ENCODE results near the gene KCNJ14.

Gene KCNJ14

GRCh38 chr19:48458016-48458415 is 2.6 kb downstream of the KCNJ14 start:
- Histone ChIP-seq H3K27me3 (ENCODE audit: low read depth, low read length) (no peaks in the 10 kb centered on the region), H3K4me3 (ENCODE audit: low read depth in 1 of 2, low read length in 2 of 2) (no peak overlapping the region), H3K27ac (ENCODE audit: low read length) (no peak overlapping the region), H3K9me3 (ENCODE audit: control insufficient read depth in 1 of 2, low read length in 2 of 2) (no peaks in the 10 kb centered on the region), H3K4me1 (ENCODE audit: control insufficient read depth in 1 of 2, insufficient read depth in 2 of 2, low read length in 2 of 2) (no peaks in the 10 kb centered on the region), H3K36me3 (ENCODE audit: control insufficient read depth in 1 of 2, insufficient read depth in 2 of 2, low read length in 2 of 2) (peaks cover 0 to 30% of the 10 kb centered on the region in 2 donors)

DNA sequence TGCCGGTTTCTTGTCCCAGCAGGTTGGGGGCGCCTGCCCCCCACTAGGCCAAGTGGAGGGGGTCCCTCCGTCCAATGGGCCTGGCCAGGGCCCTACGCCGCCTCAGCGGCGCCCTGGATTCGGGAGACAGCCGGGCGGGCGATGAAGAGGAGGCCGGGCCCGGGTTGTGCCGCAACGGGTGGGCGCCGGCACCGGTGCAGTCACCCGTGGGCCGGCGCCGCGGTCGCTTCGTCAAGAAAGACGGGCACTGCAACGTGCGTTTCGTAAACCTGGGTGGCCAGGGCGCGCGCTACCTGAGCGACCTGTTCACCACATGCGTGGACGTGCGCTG is 6.2 kb downstream of the KCNJ14 start:
- no peak overlapping the region for H3K4me3 ChIP-seq (ENCODE audit: low read depth in 1 of 2, low read length in 2 of 2)
- no peak overlapping the region for H3K27ac ChIP-seq (ENCODE audit: low read length)
- no peaks in the 10 kb centered on the region for H3K36me3 ChIP-seq (ENCODE audit: control insufficient read depth in 1 of 2, insufficient read depth in 2 of 2, low read length in 2 of 2)
- H3K4me1 ChIP-seq (ENCODE audit: control insufficient read depth in 1 of 2, insufficient read depth in 2 of 2, low read length in 2 of 2): no peaks in the 10 kb centered on the region
- H3K27me3 ChIP-seq (ENCODE audit: low read depth, low read length): no peaks in the 10 kb centered on the region
- no peaks in the 10 kb centered on the region for H3K9me3 ChIP-seq (ENCODE audit: control insufficient read depth in 1 of 2, low read length in 2 of 2)

GRCh38 chr19:48461982-48462655 is 6.7 kb downstream of the KCNJ14 start:
- Histone ChIP-seq H3K9me3 (ENCODE audit: control insufficient read depth in 1 of 2, low read length in 2 of 2) (no peaks in the 10 kb centered on the region), H3K27me3 (ENCODE audit: low read depth, low read length) (no peaks in the 10 kb centered on the region), H3K36me3 (ENCODE audit: control insufficient read depth in 1 of 2, insufficient read depth in 2 of 2, low read length in 2 of 2) (no peaks in the 10 kb centered on the region), H3K4me3 (ENCODE audit: low read depth in 1 of 2, low read length in 2 of 2) (no peak overlapping the region), H3K4me1 (ENCODE audit: control insufficient read depth in 1 of 2, insufficient read depth in 2 of 2, low read length in 2 of 2) (no peaks in the 10 kb centered on the region), H3K27ac (ENCODE audit: low read length) (no peak overlapping the region)

DNA sequence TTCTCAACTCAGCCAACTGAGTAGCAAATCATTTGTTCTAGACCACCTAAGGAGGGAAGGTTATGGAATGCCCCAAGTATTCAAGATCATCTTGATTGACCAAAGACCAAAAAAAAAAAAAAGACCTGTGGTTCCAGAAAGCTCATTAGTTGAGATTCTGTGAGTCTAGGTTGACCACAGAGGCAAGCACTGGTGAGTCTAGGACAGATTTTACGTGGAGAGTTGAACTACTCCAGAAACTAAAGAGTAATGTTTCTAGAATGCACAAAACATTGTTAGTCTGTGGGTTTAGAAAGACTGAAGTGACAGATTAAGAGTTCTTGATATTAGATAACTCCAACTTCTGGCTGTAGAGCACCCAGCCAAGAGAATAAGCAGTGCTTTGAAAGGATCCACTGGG is 9.8 kb downstream of the KCNJ14 start:
- H3K4me1 ChIP-seq (ENCODE audit: control insufficient read depth in 1 of 2, insufficient read depth in 2 of 2, low read length in 2 of 2): peaks cover 0 to 10% of the 10 kb centered on the region in 2 donors

DNA sequence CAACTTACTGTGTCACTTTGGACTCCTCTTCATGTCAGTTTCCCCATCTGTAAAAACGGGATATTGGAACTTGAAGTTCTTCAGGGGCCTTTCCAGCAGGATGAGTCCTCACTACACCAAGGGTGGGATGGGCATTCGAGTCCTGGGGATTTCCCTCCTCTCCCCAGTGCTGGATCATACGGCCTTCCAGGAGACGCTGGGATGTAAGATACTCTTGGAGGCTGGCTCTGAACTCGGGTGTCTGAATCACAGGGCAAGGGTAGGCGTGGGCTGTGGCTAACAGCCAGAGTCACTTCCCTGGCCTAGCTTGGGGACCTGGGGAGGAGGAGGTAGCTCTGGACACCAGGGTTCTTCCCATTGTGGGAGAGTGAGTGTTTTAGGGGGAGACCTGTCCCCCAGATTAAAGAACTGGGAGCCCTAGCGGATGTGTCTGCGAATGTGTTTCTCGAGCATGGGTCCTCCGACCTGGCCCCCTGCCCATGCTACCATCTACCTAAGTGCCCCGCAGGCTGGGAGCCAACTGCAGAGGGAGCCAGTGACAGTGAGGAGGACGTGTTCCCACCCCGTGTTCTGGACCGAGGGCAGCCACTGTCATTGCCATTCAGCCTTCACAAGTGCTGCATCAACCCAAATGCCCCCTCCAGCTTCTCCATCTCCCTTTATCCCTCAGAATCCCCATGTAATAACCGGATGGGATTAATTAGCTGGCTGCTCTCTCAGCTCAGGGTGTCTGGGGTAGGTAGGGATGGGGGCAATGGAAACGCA is 11.4 kb downstream of the KCNJ14 start:
- no peak overlapping the region for H3K27ac ChIP-seq (ENCODE audit: low read length)
- no peak overlapping the region for H3K4me3 ChIP-seq (ENCODE audit: low read depth in 1 of 2, low read length in 2 of 2)
- H3K9me3 ChIP-seq (ENCODE audit: control insufficient read depth in 1 of 2, low read length in 2 of 2): no peaks in the 10 kb centered on the region
- no peaks in the 10 kb centered on the region for H3K27me3 ChIP-seq (ENCODE audit: low read depth, low read length)
- H3K36me3 ChIP-seq (ENCODE audit: control insufficient read depth in 1 of 2, insufficient read depth in 2 of 2, low read length in 2 of 2): peaks cover 12 to 19% of the 10 kb centered on the region in 2 donors
- peaks cover 6 to 17% of the 10 kb centered on the region in 2 donors for H3K4me1 ChIP-seq (ENCODE audit: control insufficient read depth in 1 of 2, insufficient read depth in 2 of 2, low read length in 2 of 2)

More for the DNA sequence above, 9.8 kb downstream of the KCNJ14 start:
- Histone ChIP-seq H3K27ac (ENCODE audit: low read length) (no peak overlapping the region), H3K27me3 (ENCODE audit: low read depth, low read length) (no peaks in the 10 kb centered on the region), H3K36me3 (ENCODE audit: control insufficient read depth in 1 of 2, insufficient read depth in 2 of 2, low read length in 2 of 2) (peaks cover 0 to 4% of the 10 kb centered on the region in 2 donors), H3K4me3 (ENCODE audit: low read depth in 1 of 2, low read length in 2 of 2) (no peak overlapping the region), H3K9me3 (ENCODE audit: control insufficient read depth in 1 of 2, low read length in 2 of 2) (no peaks in the 10 kb centered on the region)

- Histone ChIP-seq H3K4me3 (ENCODE audit: low read depth in 1 of 2, low read length in 2 of 2) (peak overlapping the region; percentile 72 to 94), H3K27ac (ENCODE audit: low read length) (peak overlapping the region; percentile 60), H3K4me1 (ENCODE audit: control insufficient read depth in 1 of 2, insufficient read depth in 2 of 2, low read length in 2 of 2) (peaks cover 6 to 17% of the 10 kb centered on the region in 2 donors), H3K36me3 (ENCODE audit: control insufficient read depth in 1 of 2, insufficient read depth in 2 of 2, low read length in 2 of 2) (peaks cover 30 to 40% of the 10 kb centered on the region in 2 donors), H3K27me3 (ENCODE audit: low read depth, low read length) (no peaks in the 10 kb centered on the region), H3K9me3 (ENCODE audit: control insufficient read depth in 1 of 2, low read length in 2 of 2) (no peaks in the 10 kb centered on the region)
These were observed 13.5 kb downstream of the KCNJ14 start for GRCh38 chr19:48468772-48469288.

GRCh38 chr19:48469289-48469881 is 14.0 kb downstream of the KCNJ14 start, which contains the start of gene CYTH2:
TSS of gene CYTH2 (plus strand) at chr19:48469369. CDS start at chr19:48469508, 139 bp downstream.
- Histone ChIP-seq H3K4me3 (ENCODE audit: low read depth in 1 of 2, low read length in 2 of 2) (peak within 1 kb of the TSS; percentile 72 to 94), H3K4me1 (ENCODE audit: control insufficient read depth in 1 of 2, insufficient read depth in 2 of 2, low read length in 2 of 2) (peaks cover 6 to 17% of the 10 kb centered on the region in 2 donors), H3K27ac (ENCODE audit: low read length) (peak within 1 kb of the TSS; percentile 60), H3K36me3 (ENCODE audit: control insufficient read depth in 1 of 2, insufficient read depth in 2 of 2, low read length in 2 of 2) (peaks cover 36 to 45% of the 10 kb centered on the region in 2 donors), H3K27me3 (ENCODE audit: low read depth, low read length) (no peaks in the 10 kb centered on the region), H3K9me3 (ENCODE audit: control insufficient read depth in 1 of 2, low read length in 2 of 2) (no peaks in the 10 kb centered on the region)

DNA sequence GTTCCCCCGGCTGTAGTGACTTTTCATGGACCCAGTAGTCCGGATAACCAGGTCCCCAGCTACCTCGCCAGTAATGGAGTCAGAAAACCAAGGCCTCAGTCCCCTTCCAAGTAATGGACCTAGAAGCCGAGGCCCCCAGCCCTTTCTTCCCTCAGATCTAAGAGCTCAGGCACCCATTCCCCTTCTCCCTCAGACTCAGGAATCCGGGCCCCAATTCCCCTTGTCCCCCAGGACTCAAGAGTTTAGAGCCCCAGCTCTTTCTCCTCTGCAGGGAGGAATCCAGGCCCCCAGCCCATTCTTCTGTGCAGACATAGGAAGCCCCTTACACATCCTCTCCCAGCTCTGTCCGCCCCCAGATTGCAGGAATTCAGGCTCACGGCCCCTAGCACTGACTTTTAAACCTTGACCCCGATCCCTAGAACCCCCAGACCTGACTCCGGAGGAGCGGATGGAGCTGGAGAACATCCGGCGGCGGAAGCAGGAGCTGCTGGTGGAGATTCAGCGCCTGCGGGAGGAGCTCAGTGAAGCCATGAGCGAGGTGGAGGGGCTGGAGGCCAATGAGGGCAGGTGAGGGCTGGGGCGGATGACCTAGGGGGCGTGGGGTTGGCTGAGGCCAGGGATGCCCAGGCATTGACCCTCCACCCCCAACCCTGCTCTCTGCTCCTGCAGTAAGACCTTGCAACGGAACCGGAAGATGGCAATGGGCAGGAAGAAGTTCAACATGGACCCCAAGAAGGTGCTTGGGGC is 14.7 kb downstream of the KCNJ14 start:
- peaks cover 6 to 17% of the 10 kb centered on the region in 2 donors for H3K4me1 ChIP-seq (ENCODE audit: control insufficient read depth in 1 of 2, insufficient read depth in 2 of 2, low read length in 2 of 2)
- H3K9me3 ChIP-seq (ENCODE audit: control insufficient read depth in 1 of 2, low read length in 2 of 2): no peaks in the 10 kb centered on the region
- H3K36me3 ChIP-seq (ENCODE audit: control insufficient read depth in 1 of 2, insufficient read depth in 2 of 2, low read length in 2 of 2): peaks cover 43 to 52% of the 10 kb centered on the region in 2 donors
- H3K27me3 ChIP-seq (ENCODE audit: low read depth, low read length): no peaks in the 10 kb centered on the region
- H3K4me3 ChIP-seq (ENCODE audit: low read depth in 1 of 2, low read length in 2 of 2): peak overlapping the region; percentile 72 to 94
- no peak overlapping the region for H3K27ac ChIP-seq (ENCODE audit: low read length)

DNA sequence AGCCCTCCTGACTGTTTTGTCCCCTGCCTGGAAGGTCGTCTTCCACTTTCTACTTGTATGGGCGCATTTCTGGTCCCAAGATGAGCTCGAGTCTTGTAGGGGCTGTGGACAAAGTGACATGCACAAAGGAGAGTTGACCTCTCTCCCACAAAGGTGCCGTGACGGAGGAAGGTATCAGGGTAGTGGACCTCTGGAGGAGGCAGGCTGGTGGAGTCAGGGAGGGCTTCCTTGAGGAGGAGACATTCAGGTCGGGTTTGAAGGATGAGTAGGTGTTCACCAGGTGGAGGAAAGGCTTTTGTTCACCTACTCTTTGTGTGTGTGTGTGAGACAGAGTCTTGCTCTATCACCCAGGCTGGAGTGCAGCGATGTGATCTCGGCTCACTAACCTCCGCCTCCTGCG is 15.5 kb downstream of the KCNJ14 start:
- H3K36me3 ChIP-seq (ENCODE audit: control insufficient read depth in 1 of 2, insufficient read depth in 2 of 2, low read length in 2 of 2): peaks cover 50 to 60% of the 10 kb centered on the region in 2 donors
- no peaks in the 10 kb centered on the region for H3K9me3 ChIP-seq (ENCODE audit: control insufficient read depth in 1 of 2, low read length in 2 of 2)
- no peaks in the 10 kb centered on the region for H3K27me3 ChIP-seq (ENCODE audit: low read depth, low read length)
- H3K4me3 ChIP-seq (ENCODE audit: low read depth in 1 of 2, low read length in 2 of 2): no peak overlapping the region
- H3K27ac ChIP-seq (ENCODE audit: low read length): no peak overlapping the region
- H3K4me1 ChIP-seq (ENCODE audit: control insufficient read depth in 1 of 2, insufficient read depth in 2 of 2, low read length in 2 of 2): peaks cover 6 to 17% of the 10 kb centered on the region in 2 donors

GRCh38 chr19:48471836-48472235 is 16.5 kb downstream of the KCNJ14 start:
- H3K4me1 ChIP-seq (ENCODE audit: control insufficient read depth in 1 of 2, insufficient read depth in 2 of 2, low read length in 2 of 2): peaks cover 6 to 17% of the 10 kb centered on the region in 2 donors
- peaks cover 51 to 67% of the 10 kb centered on the region in 2 donors for H3K36me3 ChIP-seq (ENCODE audit: control insufficient read depth in 1 of 2, insufficient read depth in 2 of 2, low read length in 2 of 2)
- no peak overlapping the region for H3K4me3 ChIP-seq (ENCODE audit: low read depth in 1 of 2, low read length in 2 of 2)
- H3K27me3 ChIP-seq (ENCODE audit: low read depth, low read length): no peaks in the 10 kb centered on the region
- H3K27ac ChIP-seq (ENCODE audit: low read length): no peak overlapping the region
- no peaks in the 10 kb centered on the region for H3K9me3 ChIP-seq (ENCODE audit: control insufficient read depth in 1 of 2, low read length in 2 of 2)
